Cardiac atrium fibroblast (primary cell): ENCODE measurements around the gene SLC12A3. TPM values are rescaled to one million over a fixed set of nuclear protein-coding genes. Genes with fewer than 3 reads are reported as not detected.

Experiments used
- total RNA-seq: library from RNA; depleted of rRNA; stranded (reverse); fragments of >200 nt; gene quantifications from 2 replicates; pipeline ENCODE4 v1.2.3, GENCODE V29; 2015

Gene SLC12A3
- total RNA-seq: not detected in 2 replicates

GRCh38 chr16:56864960-56865359 lies at the start of gene SLC12A3:
Gene SLC12A3 (plus strand): TSS chr16:56865207. CDS start chr16:56865236, 29 bp downstream.

GRCh38 chr16:56931892-56932720 lies 67.1 kb downstream of the SLC12A3 start, which contains the start of gene HERPUD1:
Gene HERPUD1 (plus strand): TSS chr16:56932142. CDS start chr16:56932245, 103 bp downstream.

GRCh38 chr16:56961851-56962281 lies 96.9 kb downstream of the SLC12A3 start, which contains the start of gene CETP:
Gene CETP (plus strand): TSS chr16:56961950. CDS start chr16:56961980, 30 bp downstream.

Other genes starting within 250 kb of the SLC12A3 start
- 44.0 and 78.9 TPM in 2 replicates for gene MT1E, start 239.4 kb upstream of the SLC12A3 start, total RNA-seq
- 0.18 and 0.32 TPM in 2 replicates for gene MT1M, start 232.5 kb upstream of the SLC12A3 start, total RNA-seq
- 5.7 and 6.9 TPM in 2 replicates for gene MT1A, start 226.5 kb upstream of the SLC12A3 start, total RNA-seq
- gene MT1B, start 213.3 kb upstream of the SLC12A3 start, total RNA-seq: not detected in 2 replicates
- gene MT1F, start 207.2 kb upstream of the SLC12A3 start, total RNA-seq: 0.18 TPM in 1 of 2 replicates, not detected in the other
- gene MT1G, start 197.1 kb upstream of the SLC12A3 start, total RNA-seq: not detected in 2 replicates
- not detected in 2 replicates for gene MT1H, start 195.4 kb upstream of the SLC12A3 start, total RNA-seq
- 63.2 and 353 TPM in 2 replicates for gene MT1X, start 182.7 kb upstream of the SLC12A3 start, total RNA-seq
- 45.7 and 46.0 TPM in 2 replicates for gene NUP93, start 135.1 kb upstream of the SLC12A3 start, total RNA-seq
- 146 and 155 TPM in 2 replicates for gene HERPUD1, start 66.9 kb downstream of the SLC12A3 start, total RNA-seq
- 0.81 TPM in 1 of 2 replicates, not detected in the other for gene CETP, start 96.7 kb downstream of the SLC12A3 start, total RNA-seq
- gene NLRC5, start 124.3 kb downstream of the SLC12A3 start, total RNA-seq: 3.2 and 22.8 TPM in 2 replicates
- gene CPNE2, start 227.4 kb downstream of the SLC12A3 start, total RNA-seq: 16.0 and 26.2 TPM in 2 replicates